Fibroblast of upper back skin (primary cell): Measurements from ENCODE around the gene MAP2K7.
"Not testable (repeated sequence)": the region's sequence is repeated elsewhere in the genome, so short reads cannot be mapped to it uniquely, and the experiment has no call there.

Experiments used
- DNase-seq: peaks from one replicate; pipeline ENCODE4 v3.0.0-alpha.2; 2013

The MAP2K7 gene

DNA sequence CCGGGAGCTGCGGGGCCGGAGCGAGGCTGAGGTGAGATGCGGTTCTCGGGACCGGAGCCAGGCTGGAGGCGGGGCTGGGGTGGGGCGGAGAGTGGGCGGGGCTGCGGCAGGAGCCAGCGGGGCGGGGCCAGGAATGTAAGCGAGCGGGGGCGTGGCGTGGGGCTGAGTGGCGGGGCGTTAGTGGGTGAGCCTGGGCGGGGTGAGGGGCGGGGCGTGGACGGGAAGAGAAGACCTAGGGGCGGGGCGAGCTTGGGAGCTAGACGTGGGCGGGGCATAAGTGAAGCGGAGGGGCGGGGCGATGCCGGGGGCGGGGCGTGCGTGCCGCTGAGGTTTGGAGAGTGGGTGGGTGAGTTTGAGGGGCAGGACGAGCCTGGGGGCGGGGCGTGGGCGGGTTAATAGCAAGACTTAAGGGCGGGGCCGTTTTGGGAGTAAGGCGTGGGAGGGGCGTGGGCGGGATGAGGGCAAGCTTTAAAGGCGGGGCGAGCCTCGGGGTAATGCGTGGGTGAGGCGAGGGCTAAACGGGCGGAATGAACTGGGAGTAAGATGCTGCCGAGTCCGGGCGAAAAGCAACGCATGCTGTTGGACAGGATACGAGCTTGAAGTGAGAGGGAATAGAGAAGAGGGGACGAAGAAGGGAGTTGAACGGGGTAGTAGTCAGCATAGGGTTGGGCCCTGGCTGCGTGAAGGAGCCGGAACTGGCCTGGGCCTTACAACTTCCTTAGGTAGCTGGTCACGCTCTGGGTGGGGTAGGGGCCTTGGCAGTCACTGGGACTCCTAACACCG, 17.0 kb downstream of the MAP2K7 start:
- peak; percentile 95 for DNase-seq

DNA sequence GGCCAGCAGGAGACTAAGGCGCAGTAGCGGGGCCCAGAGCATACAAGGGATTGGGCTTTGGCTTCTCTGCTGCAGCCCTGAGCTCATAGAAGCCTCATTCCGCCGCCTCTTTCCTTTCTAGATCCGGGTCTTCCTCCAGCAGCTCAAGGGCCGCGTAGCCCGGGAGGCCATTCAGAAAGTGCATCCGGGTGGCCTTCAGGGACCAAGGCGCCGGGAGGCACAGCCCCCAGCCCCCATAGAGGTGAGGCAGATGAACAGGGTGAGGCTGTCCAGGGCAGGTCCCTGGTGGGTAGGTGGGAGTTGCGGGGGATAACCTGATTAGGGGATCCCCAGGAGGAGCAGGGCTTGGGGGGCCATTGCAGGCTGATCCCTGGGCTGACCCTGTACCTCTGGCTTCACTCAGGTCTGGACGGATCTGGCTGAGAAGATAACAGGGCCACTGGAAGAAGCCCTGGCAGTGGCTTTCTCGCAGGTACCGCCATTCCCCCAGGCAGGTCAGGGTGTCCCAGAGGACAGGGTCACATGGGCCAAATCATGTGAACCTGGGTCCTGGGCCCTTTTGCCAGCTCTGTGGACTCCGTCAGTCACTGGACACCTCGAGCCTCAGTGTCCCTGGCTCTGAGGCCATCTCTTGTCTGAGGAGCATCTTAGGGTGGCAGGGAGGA, 17.8 kb downstream of the MAP2K7 start:
- DNase-seq = no peak

DNA sequence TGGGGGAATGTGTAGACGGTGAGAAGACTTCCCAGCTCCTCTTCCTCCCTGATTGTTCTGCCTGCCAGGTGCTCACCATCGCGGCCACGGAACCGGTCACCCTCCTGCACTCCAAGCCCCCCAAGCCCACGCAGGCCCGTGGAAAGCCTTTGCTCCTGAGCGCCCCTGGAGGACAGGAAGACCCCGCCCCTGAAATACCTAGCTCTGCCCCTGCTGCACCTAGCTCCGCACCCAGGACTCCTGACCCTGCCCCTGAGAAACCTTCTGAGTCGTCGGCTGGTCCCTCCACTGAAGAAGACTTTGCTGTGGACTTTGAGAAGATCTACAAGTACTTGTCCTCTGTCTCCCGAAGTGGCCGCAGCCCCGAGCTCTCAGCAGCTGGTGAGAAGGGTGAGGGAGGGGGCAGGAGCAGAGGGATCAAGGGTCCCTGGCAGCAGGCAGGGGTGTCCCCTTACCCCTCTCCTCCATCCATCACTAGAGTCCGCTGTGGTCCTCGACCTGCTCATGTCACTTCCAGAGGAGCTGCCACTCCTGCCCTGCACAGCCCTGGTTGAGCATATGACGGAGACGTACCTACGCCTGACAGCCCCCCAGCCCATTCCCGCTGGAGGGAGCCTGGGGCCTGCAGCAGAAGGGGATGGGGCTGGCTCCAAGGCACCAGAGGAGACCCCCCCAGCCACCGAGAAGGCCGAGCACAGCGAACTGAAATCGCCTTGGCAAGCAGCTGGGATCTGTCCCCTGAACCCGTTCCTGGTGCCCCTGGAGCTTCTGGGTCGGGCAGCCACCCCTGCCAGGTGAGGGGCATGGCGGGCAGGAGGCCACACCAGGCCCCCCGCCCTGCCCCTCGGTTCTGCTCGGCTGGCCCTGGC, 18.5 kb downstream of the MAP2K7 start:
- no peak for DNase-seq

DNA sequence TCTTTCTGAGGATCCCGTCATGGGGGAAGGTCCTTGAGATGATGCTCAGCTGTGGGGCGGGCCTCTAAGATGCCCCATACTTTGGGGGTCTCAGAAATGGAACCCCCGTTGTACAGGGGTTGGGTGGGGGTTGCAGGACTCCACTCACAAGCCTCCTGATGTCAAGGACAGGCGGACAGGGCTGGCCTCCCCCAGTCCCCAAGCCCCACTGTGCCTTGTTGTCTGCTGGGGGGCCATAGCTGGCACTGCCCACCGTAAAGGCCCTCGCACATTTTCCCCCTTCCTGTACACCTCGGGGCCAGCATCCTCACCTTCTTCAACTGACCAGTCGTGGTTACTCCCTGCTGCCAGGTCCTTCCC, 19.1 kb downstream of the MAP2K7 start:
- DNase-seq = no peak

DNA sequence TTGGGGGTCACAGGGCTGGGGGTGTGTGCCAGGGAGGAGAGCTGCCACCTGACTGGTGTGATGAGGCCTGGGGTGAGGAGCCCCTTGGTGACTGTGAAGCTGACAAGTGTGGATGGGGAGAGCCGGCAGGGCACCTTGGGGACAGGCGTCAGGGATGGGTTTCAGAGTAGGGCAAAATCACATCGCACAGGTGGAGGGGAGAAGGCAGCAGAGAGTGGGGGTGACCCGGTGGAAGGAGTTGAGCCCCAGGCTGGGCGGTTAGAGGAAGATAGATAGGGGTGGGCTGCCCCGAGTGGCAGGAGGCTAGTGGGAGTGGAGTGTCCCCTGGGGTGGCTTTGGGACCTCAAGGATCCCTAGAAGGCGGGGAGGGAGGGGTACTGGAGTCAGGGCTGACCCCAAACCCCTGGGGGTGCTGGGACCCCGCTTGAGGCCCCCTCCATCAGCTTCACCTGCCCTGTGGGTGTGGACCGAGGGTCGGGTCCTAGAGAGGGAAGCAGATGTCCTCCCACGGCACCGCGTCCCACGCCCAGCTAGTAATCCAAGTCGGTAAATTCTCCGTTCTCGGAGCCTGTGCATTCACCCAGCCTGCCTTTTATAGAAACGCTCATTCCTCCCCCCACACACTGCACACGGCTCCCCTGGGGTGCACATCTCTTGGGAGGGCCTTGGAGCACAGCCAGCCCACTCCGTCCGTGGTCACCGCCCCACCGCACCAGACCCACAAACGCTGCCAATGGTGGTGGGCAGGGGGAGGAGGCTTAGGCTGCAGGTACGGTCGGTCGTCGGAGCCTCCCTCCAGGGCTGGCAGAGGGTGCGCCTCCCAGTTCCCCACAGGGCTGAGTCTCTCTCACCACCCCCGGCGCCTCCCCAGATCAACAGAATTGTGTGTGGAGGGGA, 19.9 kb downstream of the MAP2K7 start:
- no peak for DNase-seq

DNA sequence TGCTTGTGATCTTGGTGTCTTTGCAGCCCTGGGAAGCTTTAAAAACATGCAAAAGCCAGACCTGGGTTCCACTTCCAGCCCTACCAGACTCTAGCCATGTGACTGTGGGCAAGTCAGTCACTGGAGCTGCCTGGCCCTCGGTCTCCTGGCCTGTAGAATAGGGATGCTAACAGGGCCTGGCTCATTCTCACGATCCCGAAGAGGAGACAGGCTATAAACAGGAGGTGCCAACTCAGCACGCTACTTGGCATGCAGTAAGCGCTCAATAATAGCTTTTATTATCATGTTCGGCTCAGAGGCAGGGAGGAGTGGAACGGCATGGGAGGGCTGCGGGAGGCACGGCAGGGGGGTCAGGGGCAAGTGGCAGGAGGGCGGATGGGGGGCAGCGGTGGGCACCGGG, 20.6 kb downstream of the MAP2K7 start:
- DNase-seq = no peak

DNA sequence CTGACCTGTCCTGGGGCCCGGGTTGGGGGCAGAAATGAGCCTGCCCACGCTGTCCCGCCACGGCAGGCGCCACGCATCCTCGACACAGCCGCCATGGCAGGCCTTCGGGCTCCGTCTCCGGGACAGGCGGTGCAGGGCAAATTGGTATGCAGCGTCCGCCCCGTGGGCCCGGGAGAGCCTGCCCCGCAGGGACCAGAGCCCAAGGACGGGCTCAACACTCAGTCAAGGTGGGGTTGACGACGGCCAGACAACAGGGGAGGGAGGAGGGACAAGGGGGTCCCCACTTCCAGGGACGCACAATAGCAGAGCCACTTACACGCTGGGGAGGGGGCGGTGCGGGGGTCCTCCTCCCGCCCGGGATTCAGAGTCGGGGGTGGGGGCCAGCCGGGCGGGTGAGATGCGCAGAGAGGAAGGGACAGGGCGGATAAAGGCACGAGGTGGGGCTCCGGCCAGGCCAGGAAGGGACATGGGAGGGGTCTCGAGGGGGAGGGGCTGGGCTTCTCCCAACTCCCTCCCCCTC, 21.0 kb downstream of the MAP2K7 start:
- no peak for DNase-seq

DNA sequence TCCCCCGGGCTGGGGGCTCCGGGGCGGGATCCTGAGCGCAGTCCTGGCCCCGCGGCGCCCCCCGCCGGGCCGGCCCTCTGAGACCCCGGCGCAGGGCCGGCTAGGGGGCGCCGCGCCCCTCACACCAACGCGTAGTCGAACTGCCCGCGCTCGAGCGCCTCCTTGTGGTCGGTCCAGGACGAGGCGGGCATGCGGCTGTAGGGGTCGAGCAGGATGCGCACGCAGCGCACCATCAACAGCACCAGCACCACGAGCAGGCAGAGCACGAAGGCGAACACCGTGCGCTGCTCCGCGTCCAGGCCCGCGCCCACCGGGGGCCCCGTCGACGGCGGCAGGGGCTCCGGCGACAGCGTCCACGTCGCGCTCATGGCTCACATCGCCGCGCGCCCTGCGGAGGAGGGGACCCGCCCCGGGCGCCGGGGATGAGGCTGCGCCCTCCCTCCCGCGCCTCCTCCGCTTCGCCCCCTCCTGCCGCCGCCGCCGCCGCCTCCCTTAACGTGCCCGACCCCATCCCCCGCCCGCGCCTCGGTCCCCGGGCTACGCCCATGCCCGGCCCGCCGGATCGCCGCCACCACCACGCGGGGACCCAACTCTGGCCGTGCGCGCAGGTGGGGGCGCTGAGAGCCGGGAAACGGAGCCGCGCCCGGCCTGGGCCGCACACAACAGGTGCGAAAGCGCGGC, 21.6 kb downstream of the MAP2K7 start:
- peak; percentile 71 for DNase-seq

DNA sequence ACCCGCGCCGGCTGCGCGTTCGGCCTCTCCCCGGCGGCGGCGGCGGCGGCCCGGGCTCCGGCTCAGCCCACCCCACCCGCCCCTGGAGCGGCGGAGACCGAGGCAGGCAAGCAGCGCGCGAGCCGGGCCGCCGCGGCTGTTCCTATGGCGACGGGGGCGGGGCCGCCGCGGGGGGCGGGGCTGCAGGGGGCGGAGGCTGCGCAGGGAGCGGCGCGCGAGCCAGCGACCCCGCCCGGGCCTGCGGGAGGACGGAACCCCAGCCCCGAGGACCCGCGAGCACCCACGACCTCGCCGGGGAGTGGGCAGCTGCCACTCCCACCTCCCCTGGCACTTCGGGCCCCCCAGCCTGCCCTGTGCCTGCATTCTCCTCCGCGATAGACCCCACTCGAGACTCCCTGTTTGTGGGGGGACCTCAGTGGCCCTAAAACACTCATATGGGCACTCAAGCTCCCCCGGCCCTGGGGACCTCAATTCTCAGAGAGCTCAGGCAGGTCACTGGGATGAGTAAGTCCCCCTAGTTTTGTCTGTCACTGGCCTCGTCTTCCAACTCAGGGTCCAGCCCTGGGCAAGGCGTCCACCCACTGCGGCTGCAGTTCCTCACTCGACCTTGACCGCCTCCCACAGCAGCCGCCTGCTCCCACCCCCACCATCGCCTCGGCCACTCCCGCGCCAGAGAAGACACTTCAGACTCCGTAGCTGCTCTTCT, 22.5 kb downstream of the MAP2K7 start, which contains the start of gene CTXN1:
Gene CTXN1 (minus strand): TSS at position 115 of the 706 bp plus-strand sequence. CDS start 597 bp downstream, outside the sequence.
- DNase-seq = peak; percentile 48

DNA sequence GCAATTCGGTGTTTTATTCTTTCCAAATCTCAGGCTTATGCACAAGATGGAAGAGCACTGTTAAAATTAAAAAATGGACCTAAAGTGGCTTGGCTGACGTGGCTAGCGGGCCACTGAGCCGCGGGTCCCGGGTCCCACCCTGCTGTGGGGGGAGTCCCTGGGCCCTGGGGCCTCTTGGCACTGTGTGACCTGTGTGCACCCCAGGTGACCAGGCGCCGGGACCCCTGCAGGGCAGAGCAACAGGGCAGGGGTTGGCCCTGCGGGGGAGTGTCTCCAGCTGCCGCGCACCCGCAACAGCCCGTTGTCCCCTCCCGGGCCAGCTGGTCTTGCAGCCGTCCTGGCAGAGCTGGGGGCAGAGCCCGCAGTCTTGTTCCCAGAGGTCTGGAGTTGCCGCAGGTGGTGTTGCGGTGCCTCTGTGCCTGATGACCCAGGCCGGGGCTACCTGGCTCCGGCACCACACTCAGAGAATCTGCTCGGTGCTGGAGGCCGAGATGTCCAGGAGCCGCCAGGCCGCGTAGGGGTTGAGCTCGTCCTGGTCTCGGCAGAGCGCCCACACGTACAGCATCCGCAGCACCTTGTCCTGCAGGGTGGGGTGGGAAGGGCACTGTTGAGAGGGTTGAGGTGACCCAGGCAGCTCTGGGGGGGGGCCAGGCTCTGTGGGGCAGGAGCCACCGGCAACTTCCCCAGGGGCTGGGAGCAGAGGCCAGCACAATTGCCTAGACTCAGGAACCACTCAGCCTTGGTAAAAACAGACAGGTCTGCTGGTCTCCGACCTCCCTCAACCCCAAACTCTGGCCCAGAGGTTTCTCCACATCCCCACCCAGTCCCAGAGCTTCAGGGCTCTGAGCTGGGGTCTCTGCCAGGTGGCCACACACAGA, 23.3 kb downstream of the MAP2K7 start:
- no peak for DNase-seq

DNA sequence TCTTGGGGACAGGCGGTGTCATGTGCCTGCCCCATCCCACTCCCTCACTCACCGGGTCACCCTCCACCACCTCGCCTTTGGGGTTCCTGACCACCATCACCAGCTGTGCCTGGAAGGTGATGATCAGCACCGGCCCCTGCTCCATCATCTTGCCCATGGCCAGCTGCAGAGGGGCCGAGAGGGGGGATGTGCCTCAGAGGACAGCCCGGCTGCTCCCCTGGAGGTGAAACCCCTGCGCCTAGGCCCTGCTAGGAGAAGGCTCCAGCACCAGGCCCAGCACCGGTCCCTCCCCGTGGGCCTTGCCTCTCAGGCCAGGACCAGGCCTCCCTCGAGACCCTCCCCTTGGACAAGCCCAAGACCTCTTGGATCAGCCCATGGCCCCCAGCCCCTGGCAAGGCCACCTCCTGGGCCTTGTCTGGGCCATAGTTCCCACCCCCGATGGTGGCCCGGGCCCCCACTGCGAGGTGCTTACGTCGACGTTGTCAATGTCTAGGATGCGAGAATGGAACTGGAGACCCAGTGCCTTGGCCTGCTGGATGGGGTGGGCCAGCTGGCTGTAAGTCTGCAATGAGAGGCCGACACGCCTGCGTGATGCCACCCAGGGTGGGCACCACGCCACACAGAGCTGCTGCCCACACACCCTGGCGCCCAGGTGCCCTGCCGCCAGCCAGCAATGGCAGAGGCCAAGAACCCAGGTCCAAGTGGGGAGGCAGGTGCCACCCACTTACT, 24.1 kb downstream of the MAP2K7 start:
- DNase-seq = no peak

DNA sequence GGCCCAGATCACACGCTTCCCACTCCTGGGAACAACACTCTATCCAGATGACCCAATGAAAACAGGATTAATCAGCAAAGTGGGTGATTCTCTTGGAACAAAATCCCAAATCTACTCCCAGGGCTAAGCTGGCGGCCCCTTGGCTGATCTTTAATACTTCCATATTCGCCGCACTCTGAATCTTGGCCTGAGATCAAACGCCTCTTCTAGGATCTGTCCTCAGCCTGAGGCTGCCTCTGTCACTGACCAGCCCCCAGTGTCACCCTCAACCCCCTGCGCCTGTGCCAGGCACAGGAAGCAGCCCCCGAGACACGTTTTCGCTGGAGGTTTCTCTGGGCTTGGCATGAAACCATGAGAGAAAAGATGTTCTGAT, 24.6 kb downstream of the MAP2K7 start:
- DNase-seq = no peak

DNA sequence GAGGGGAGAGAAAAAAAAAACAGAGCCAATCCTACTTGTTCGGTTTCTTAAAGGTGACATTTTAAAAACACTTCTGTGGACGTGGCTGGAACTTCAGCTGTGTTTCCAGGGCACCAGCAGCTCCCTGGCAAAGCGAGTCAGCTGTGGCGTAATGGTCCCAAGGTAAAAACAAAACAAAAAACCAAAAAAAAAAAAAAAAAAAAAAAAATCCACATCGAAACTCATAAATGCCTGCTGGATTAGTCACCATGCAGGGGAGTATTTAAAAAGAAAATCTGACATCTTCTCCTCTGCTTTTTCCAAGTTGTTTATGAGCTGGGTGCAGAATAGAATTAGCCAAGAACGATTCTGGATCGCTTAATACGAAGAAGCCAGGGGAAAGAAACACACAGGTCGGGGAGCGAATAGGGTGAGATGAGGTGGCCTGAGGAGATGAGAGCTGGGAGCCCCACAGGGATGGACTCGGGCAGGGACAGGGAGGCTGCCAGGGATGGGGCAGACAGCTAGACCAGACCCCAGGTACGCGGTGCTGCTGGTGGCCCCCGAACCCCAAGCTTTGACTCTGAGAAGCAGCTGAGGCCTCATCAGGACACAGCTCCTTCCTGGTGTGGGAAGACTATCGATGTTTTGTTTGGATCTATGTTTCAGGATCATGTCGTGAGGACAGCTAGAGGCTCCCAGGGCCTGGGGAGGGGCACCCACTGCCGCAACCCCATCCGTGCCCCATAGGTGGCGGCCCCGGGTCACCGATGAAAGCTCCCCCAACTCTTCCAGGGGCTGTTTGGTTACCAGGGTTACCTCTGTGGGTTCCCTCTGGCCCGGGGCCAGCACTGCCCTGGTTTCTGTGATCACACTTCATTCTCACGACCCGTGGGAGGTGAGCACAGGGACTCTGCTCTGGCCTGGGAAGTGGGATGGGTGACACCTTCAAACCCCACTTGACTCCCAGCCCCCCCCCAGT, 25.3 kb downstream of the MAP2K7 start:
- DNase-seq = peak; percentile 81

DNA sequence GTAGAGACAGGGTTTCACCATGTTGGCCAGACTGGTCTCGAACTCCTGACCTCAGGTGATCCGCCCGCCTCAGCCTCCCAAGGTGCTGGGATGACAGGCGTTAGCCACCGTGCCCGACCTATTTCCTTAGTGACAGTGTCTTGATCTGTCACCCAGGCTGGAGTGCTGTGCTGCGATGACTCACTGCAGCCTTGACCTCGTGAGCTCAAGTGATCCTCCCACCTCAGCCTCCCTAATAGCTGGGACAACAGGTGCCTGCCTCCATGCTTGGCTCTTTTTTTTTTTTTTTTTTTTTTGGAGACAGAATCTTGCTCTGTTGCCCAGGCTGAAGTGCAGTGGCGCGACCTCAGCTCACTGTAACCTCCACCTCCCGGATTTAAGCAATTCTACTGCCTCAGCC, 26.4 kb downstream of the MAP2K7 start:
- not testable (repeated sequence) for DNase-seq

DNA sequence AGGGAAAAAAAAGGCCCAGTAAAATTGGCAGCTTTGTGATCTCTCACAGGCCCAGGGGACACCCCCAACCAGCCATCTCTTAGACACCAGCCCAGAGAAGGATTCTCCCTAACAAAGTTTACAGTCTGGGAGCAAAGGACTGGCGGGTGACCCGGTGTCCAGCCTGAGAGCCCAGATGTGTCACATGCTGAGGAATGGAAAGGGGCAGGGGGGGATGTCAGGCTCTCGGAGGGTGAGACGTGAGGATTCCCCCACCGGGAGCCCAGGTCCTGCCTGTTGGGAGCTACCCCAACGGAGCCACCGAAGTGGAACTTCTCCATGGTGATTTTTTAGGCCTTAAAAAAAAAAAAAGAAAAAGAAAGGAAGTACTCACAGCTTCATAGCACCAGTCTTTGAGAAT, 27.1 kb downstream of the MAP2K7 start:
- no peak for DNase-seq

DNA sequence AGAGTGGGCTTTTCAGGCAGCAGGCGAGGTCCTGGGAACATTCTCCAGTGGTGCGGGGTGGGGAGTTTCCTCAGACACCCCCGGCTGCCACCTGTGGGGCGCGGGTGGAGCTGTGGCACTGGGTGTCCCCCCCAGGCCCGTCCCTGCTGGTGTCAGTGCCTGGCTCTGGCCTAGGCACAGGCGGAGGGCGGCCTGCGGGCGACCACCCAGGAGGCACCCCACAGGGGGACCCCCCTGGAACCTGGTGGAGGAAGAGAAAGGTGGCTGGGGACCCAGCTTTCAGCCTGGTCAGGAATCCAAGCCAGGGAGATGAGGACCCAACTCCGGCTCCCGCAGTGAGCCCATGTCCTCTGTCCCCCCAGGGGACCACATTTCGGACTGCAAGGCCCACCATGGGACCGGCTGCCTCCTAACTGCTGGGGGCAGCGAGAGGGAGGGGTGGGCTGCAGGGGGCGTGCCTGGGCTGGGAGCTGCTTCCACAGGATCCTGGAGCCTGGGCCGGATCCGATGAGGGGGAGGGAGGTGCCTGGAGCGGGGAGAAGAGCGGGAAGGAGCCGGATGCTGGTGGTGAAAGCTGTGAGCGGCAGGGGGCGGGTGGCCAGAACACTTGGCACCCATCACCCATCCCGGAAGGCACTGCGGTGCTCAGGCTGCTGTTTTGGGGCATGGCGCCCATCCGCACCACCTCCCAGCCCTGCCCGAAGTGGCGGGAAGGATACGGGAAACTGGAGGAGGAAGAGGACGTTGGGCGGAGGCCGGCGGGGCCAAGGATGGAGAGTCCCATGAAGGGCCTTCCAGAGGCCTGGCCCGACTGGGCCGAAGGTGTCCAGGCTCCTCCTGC, 27.8 kb downstream of the MAP2K7 start:
- no peak for DNase-seq
